GM12878 (cell line): ENCODE results near the gene CACNA2D3. TPM values are rescaled to one million over a fixed set of nuclear protein-coding genes. Genes with fewer than 3 reads are reported as not detected.

ENCODE experiments used
- ATAC-seq: fragments of 200-7000 bp; cut with Tn5 transposase; 3 replicates; pipeline ENCODE4 v1.9.1; 2020; ENCODE audit warnings: mild to moderate bottlenecking, moderate library complexity
- BruUV-seq: library from RNA; stranded (reverse); fragments of 400-500 nt; replicated peaks from 2 replicates; lab custom pipeline; 2021; lab: Mats Ljungman, UMichigan
- CTCF ChIA-PET: fragments of 300-600 bp; sonication (Branson Sonifier 250); formaldehyde crosslinking; extraction: SDS; loops from one replicate; lab custom pipeline; 2021; ENCODE audit warnings: inconsistent platforms; lab: Yijun Ruan, JAX
- POLR2A ChIA-PET: fragments of 350-600 bp; formaldehyde crosslinking; extraction: SDS; loops from one replicate; lab custom pipeline; 2021; ENCODE audit warnings: inconsistent platforms; lab: Charles Lee
- RAD21 ChIA-PET: fragments of 300-600 bp; sonication (Branson Sonifier 250); formaldehyde crosslinking; loops from one replicate; lab custom pipeline; 2023; ENCODE audit warnings: antibody characterized with exemption; ENCODE audit not compliant: unreplicated experiment; lab: Charles Lee
- SMC1A ChIA-PET: fragments of 300-600 bp; sonication (Branson Sonifier 250); formaldehyde crosslinking; loops from one replicate; lab custom pipeline; 2023; ENCODE audit not compliant: unreplicated experiment, uncharacterized antibody; lab: Charles Lee
- DNase-seq: peaks from one replicate; pipeline ENCODE4 v3.0.0-alpha.2; 2011; ENCODE audit warnings: low read depth, low spot score
- FAIRE-seq: peaks from 3 replicates; lab custom pipeline; 2011; peaks lifted over from hg19 to GRCh38; lab: Jason Lieb, UNC
- H2AFZ ChIP-seq: 2 replicates; pipeline ENCODE4 v1.6.0; 2011; ENCODE audit warnings: low read depth, low read length, control low read depth; ENCODE audit not compliant: control insufficient read depth
- H3K27ac ChIP-seq: 2 replicates; pipeline ENCODE4 v1.5.1; 2011; ENCODE audit warnings: control low read depth; ENCODE audit not compliant: control insufficient read depth, insufficient read depth
- H3K27me3 ChIP-seq, 2 experiments: replicated peaks in 1 of 2; 2 replicates each; pipeline versions ENCODE4 v1.6.0 to v1.6.1; 2011; ENCODE audit warnings: low read length in 1 of 2; ENCODE audit not compliant: control insufficient read depth in 2 of 2, insufficient read depth in 2 of 2
- H3K36me3 ChIP-seq, 2 experiments: 2 replicates each; pipeline ENCODE4 v1.5.1; 2011; ENCODE audit warnings: low read length in 1 of 2; ENCODE audit not compliant: control insufficient read depth in 2 of 2, insufficient read depth in 2 of 2
- H3K4me1 ChIP-seq: 2 replicates; pipeline ENCODE4 v1.6.1; 2011; ENCODE audit warnings: mild to moderate bottlenecking, low read length, moderate library complexity, mixed read lengths; ENCODE audit not compliant: control insufficient read depth, insufficient read depth
- H3K4me2 ChIP-seq: 2 replicates; pipeline ENCODE4 v1.6.0; 2011; ENCODE audit warnings: control low read depth; ENCODE audit not compliant: control insufficient read depth, insufficient read depth
- H3K4me3 ChIP-seq: fragments of 200-600 bp; sonication (generic); 2 replicates; pipeline ENCODE4 v1.5.1; 2016
- H3K79me2 ChIP-seq: 2 replicates; pipeline ENCODE4 v1.6.0; 2011; ENCODE audit warnings: low read length; ENCODE audit not compliant: control insufficient read depth, insufficient read depth
- H3K9ac ChIP-seq: 2 replicates; pipeline ENCODE4 v1.8.0; 2011; ENCODE audit warnings: low read length, control low read depth, mixed read lengths; ENCODE audit not compliant: control insufficient read depth, insufficient read depth
- H3K9me3 ChIP-seq: replicated peaks from 3 replicates; pipeline ENCODE4 v1.5.1; 2011; ENCODE audit warnings: mild to moderate bottlenecking, low read length; ENCODE audit not compliant: control insufficient read depth, insufficient read depth
- H4K20me1 ChIP-seq: 2 replicates; pipeline ENCODE4 v1.6.0; 2011; ENCODE audit not compliant: control insufficient read depth, insufficient read depth
- BACH1 ChIP-seq: fragments of 450-650 bp; IDR thresholded peaks from 2 replicates; pipeline ENCODE4 v1.6.1; 2017; ENCODE audit warnings: mild to moderate bottlenecking, borderline replicate concordance
- BCL11A ChIP-seq: IDR thresholded peaks from 2 replicates; pipeline ENCODE4 v1.6.1; 2011; ENCODE audit warnings: low read depth, low read length
- CBX5 ChIP-seq: sonication (generic); IDR thresholded peaks from 2 replicates; pipeline ENCODE4 v1.6.1; 2016; ENCODE audit warnings: low read depth, moderate library complexity, mild to moderate bottlenecking, inconsistent platforms
- CHD4 ChIP-seq: fragments of 200-600 bp; sonication (generic); IDR thresholded peaks from 2 replicates; pipeline ENCODE4 v1.6.1; 2016; ENCODE audit warnings: mild to moderate bottlenecking
- EZH2 ChIP-seq: IDR thresholded peaks from 2 replicates; pipeline ENCODE4 v1.6.1; 2012; ENCODE audit warnings: low read depth, mild to moderate bottlenecking, control low read depth, inconsistent platforms, low read length, borderline replicate concordance; ENCODE audit not compliant: control insufficient read depth
- IRF4 ChIP-seq: IDR thresholded peaks from 2 replicates; pipeline ENCODE4 v1.6.1; 2011; ENCODE audit warnings: low read depth, low read length
- IRF5 ChIP-seq: fragments of 450-650 bp; IDR thresholded peaks from 2 replicates; pipeline ENCODE4 v1.6.1; 2017; ENCODE audit warnings: borderline replicate concordance
- JUND ChIP-seq: IDR thresholded peaks from 2 replicates; pipeline ENCODE4 v1.6.1; 2012; ENCODE audit warnings: low read depth, mild to moderate bottlenecking, low read length, improper control_type of control experiment, moderate library complexity
- MEF2A ChIP-seq: IDR thresholded peaks from 2 replicates; pipeline ENCODE4 v1.6.1; 2011; ENCODE audit warnings: low read depth, mild to moderate bottlenecking, low read length, moderate library complexity; ENCODE audit not compliant: insufficient read depth
- SIX5 ChIP-seq: IDR thresholded peaks from 2 replicates; pipeline ENCODE4 v1.6.1; 2011; ENCODE audit warnings: mild to moderate bottlenecking, low read depth, low read length, moderate library complexity; ENCODE audit not compliant: severe bottlenecking
- SMAD1 ChIP-seq: fragments of 450-650 bp; IDR thresholded peaks from 2 replicates; pipeline ENCODE4 v1.6.1; 2018; ENCODE audit warnings: mild to moderate bottlenecking, low read depth; ENCODE audit not compliant: partially characterized antibody
- TBL1XR1 ChIP-seq: IDR thresholded peaks from 2 replicates; pipeline ENCODE4 v1.6.1; 2012; ENCODE audit warnings: low read depth, low read length, improper control_type of control experiment
- YY1 ChIP-seq: IDR thresholded peaks from 2 replicates; pipeline ENCODE4 v1.6.1; 2011; ENCODE audit warnings: low read depth, mild to moderate bottlenecking, low read length
- ZBTB4 ChIP-seq: fragments of 450-650 bp; formaldehyde crosslinking; IDR thresholded peaks from 2 replicates; pipeline ENCODE4 v1.4.0; 2022; ENCODE audit warnings: mild to moderate bottlenecking, moderate library complexity
- ZNF274 ChIP-seq: IDR thresholded peaks from one replicate; pipeline ENCODE4 v1.8.0; 2011; ENCODE audit not compliant: insufficient read length, insufficient read depth
- ZNF687 ChIP-seq: fragments of 450-650 bp; IDR thresholded peaks from 2 replicates; pipeline ENCODE4 v1.6.1; 2017; ENCODE audit warnings: mild to moderate bottlenecking, moderate library complexity
- ZSCAN29 ChIP-seq: fragments of 450-650 bp; IDR thresholded peaks from 2 replicates; pipeline ENCODE4 v1.6.1; 2017; ENCODE audit warnings: mild to moderate bottlenecking, moderate library complexity
- WGBS: methylation state at CpG from one replicate; pipeline ENCODE4 v1.1.6; 2016; ENCODE audit warnings: low lambda C conversion rate; ENCODE audit not compliant: insufficient replicate concordance, insufficient coverage; ENCODE audit errors: missing lambda C conversion rate; 5-methylcytosine and 5-hydroxymethylcytosine counted together
- in situ Hi-C: fragments of 300-500 bp; cut with MboI; formaldehyde crosslinking; loops from 9 replicates; pipeline ENCODE4 v1.14.3; 2018; ENCODE audit warnings: mixed read lengths
- intact Hi-C: fragments of 100-400 bp; cut with micrococcal nuclease; formaldehyde crosslinking; loops from one replicate; pipeline ENCODE4 v1.14.2; 2022; ENCODE audit not compliant: unreplicated experiment
- polyA plus RNA-seq, 11 experiments: library from polyadenylated mRNA; depleted of rRNA in 4 of 11; unstranded in 6 of 11; stranded (reverse) in 5 of 11; fragments of >200 nt; fragmentation: Nextera tagmentation in 4 of 11; fragmentation: Illumina TruSeq in 1 of 11; extraction: Ambion mirVana in 4 of 11; extraction: Trizol in 1 of 11; gene quantifications; 1 replicate in 1 of 11; 2 replicates in 10 of 11; pipeline versions ENCODE4 v1.2.1 to v1.2.3, GENCODE V29; 2011 to 2016; ENCODE audit warnings: inconsistent platforms in 2 of 11, missing spikeins in 2 of 11, low read depth in 1 of 11
- total RNA-seq, 4 experiments: library from RNA; depleted of rRNA in 3 of 4; stranded (reverse); fragments of >200 nt in 3 of 4; fragmentation: Illumina TruSeq in 1 of 4; extraction: Trizol in 1 of 4; gene quantifications; 2 replicates each; pipeline versions ENCODE4 v1.2.1 to v1.2.3, GENCODE V29; 2013 to 2021

The CACNA2D3 gene
- total and polyA plus RNA-seq, 10 of the 15 experiments (the other 5 are each of a cell fraction or from before 2014, with no cell fraction given) = not detected

GRCh38 chr3:54914180-54914579, 791.8 kb downstream of the CACNA2D3 start:
- Histone ChIP-seq H3K4me1 (no peaks in the 10 kb centered on the region), H3K27ac (no peak overlapping the region), H3K9ac (no peak overlapping the region), H3K27me3 (no peaks in the 10 kb centered on the region), H3K79me2 (no peaks in the 10 kb centered on the region), H4K20me1 (no peaks in the 10 kb centered on the region), H3K4me3 (no peak overlapping the region), H3K36me3 (no peaks in the 10 kb centered on the region), H3K9me3 (no peaks in the 10 kb centered on the region), H2AFZ (no peak overlapping the region), H3K4me2 (no peak overlapping the region)
- ChIA-PET POLR2A (no interaction called here), SMC1A (no interaction called here), CTCF (no interaction called here), RAD21 (no interaction called here)
- intact Hi-C loops = no loop called here
- WGBS = 0% methylated on average over 2 of the region's 2 CpGs
- ATAC-seq (no peak), DNase-seq (no peak), FAIRE-seq (no peak)
- TF ChIP-seq ZNF274 = no peak
- no peak for TF ChIP-seq SIX5
- no peak for TF ChIP-seq JUND
- TF ChIP-seq YY1 = no peak
- no peak for TF ChIP-seq ZSCAN29
- TF ChIP-seq CBX5 = no peak
- TF ChIP-seq SMAD1 = no peak
- no peak for TF ChIP-seq TBL1XR1
- TF ChIP-seq BCL11A = no peak
- no peak for TF ChIP-seq ZNF687
- no peak for TF ChIP-seq MEF2A
- no peak for TF ChIP-seq IRF5
- TF ChIP-seq IRF4 = no peak
- TF ChIP-seq EZH2 = no peak
- TF ChIP-seq BACH1 = no peak
- TF ChIP-seq ZBTB4 = no peak
- no peak for TF ChIP-seq CHD4
- no TSS peak for BruUV-seq
- in situ Hi-C loops = no loop called here
